Stimulated activated CD8-positive, alpha-beta memory T cell treated with anti-CD3 and anti-CD28 coated beads, Interleukin-7, amount 100 ng/mL, for 4 hours (primary cell): ENCODE measurements around the gene DGUOK.
A peak's percentile ranks its signal among the peaks of the same experiment; 100 is the strongest.

ENCODE experiments used
- DNase-seq, 2 donors: peaks; one replicate each; pipeline ENCODE4 v3.0.0-alpha.2; 2020; ENCODE audit warnings: low read depth in 2 of 2

Gene DGUOK

DNA sequence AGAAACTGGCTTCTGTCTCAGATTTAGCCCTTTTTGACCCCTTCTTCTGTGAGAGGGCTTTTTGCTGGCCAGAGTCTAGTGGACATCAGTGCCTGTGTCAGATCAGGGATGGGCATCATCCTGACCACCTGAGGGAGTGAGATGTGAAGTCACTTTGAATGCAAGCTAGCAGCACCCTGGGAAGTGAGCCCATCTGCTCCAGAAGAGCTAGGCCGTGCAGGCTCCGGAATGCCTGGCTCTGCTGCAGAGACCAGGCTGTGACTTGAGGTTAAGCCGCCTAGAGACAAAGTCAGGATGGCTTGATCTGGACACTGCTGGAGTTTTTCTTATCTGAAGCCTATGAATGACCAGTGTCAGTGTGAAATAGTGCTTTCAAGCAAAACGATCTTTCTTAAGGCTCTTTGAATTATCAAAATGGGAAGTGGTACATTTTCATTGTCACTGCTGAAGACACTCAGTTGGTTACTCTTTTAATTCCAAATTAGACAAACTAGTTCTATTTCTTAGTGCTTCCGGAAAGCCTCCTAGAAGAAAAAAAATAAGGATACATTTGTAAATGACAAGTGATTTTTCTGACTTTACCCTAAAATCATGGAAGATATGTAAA lies 20.8 kb downstream of the DGUOK start:
- DNase-seq, result no peak

DNA sequence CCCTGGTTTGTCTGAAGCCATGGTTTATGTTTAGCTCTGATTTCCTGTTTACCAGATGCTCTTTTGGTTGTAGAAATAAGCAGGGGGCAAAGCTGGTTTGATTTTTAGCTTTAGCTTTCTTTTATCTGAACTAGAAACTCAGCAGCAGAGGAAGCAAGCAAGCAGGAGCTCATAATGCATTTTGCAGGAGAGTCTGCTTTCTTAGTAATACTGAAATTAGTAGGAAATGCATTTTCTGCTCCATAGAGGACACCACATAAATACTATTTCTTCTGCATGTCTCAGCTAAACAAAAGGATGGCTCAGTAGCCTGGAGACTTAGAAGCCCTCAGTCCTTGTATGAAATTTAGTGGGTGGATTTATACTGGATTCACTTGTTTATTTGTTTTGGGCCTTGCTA lies 23.1 kb downstream of the DGUOK start:
- no peak for DNase-seq

GRCh38 chr2:73952499-73953446 lies 26.1 kb downstream of the DGUOK start:
- no peak for DNase-seq

- DNase-seq, result no peak
Observed at GRCh38 chr2:73956218-73956865, 29.7 kb downstream of the DGUOK start.

GRCh38 chr2:73961274-73961673 lies 34.6 kb downstream of the DGUOK start:
- DNase-seq, result no peak

- no peak for DNase-seq
Observed at GRCh38 chr2:73961823-73962615, 35.3 kb downstream of the DGUOK start.

DNA sequence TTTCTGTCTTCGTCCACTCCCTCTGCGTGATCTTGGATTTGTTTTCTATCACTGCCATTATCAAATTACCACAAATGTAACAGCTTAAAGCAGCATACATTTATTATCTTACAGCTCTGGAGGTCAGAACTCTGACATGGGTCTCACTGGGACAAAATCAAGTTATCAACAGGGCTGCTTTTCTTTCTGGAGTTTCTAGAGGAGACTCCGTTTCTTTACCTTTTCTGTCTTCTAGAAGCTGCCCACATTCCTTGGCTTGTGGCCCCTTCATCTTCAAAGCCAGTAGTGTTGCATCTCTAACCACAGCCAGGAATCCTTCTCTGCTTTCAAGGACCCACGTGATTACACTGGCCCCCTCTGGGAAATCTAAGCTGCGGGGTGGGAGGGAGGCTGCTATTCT lies 36.1 kb downstream of the DGUOK start:
- DNase-seq, result no peak

DNA sequence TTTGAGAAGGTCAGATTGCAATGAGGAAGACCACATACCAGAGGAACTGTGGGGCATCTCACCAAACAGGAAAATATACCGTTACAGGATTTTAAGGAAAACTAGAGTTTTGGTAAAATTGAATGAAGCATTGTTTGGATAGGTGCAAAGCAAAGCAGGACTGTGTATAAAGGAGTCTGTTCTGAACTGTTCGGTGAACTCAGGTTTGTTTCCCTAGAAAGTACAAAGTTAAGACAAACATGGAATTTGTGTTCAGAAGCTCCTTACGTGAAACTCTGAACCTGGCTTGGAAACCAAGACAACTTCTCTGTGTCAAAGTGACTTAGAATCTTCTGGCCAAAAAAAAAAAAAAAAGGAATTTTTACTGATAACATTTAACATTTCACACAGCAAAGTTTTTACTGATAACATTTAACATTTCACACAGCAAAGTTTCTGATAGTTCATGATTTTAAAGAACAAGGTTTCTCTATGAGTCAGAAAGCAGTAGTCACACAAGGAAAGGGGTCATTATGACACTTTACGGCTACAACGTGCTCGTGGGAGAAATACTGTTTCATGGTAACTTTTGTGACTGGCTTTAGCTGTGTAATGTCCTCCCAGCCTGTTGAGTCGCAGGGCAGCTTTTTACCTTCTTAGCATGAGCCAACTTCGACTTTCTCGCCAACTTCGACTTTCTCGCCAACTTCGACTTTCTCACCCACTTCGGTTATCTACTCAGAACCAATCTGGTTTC lies 36.9 kb downstream of the DGUOK start:
- no peak for DNase-seq

DNA sequence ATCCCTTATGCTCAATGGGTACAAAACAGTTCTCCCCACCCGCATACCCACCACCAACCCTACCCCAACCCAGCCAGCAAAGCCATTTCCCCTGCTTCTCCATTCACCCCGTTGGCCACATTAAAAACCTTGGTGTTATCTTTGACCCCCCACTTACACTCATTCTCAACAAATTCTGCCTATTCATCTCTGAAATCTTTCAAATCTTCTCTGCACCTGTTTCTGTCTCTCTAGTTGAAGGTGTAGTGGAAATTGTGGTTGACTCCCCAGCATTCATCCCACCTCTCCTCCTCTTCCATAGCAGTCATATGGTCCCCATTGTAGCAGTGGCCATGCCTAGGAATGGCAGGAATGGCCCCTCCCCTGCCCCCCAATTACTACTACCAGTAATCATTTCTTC lies 37.5 kb downstream of the DGUOK start:
- no peak for DNase-seq

DNA sequence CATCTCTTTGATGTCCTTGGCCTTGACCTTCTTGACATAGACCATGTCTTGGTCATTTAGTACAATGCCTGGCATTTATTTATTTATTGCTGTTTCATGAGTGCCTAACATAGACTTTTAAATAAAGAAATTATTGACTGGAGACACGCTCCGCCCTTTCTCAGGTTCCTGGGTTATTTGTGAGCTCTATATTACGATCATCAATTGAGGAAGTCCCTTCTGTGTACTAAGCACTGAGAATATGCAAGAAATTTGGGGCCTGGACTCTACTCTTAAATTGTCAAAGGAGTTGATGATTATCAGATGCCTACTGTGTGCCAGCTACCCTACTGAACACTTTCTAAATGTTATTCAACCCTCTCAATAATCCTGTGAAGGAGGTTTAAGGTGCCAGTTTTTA lies 38.4 kb downstream of the DGUOK start:
- no peak for DNase-seq

GRCh38 chr2:73968357-73968937 lies 41.8 kb downstream of the DGUOK start:
- DNase-seq, result no peak

GRCh38 chr2:73969356-73969755 lies 42.7 kb downstream of the DGUOK start:
- no peak for DNase-seq

DNA sequence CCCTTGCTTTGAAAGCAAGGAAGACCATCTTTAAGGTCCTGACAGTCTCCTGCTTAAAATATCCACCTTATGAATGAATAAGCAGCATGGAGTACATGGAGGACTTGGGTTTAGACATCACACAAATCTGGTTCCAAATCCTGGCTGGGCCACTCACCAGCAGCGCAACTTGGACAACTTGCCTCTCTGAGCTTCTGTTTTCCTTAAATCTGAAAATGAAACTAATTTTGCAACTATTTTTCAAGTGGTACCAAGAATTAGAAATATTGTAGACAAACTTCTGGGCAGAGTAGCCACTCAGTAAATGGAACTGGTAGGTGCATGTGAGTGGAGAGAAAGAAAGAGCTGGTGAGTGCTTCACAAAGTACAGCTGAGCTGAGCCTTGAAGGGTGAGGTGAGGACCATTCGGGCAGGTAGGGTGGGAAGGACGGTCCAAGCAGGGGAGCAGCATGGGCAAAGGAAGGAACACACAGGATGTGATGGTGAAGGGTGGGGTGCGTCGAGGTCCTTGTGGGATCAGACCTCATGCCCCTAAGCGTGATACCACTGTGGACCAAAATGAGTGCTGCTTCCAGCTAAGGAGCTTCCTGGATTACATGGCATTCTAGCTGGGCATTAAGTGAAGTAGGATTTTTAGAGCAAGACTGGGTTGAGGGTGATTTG lies 43.6 kb downstream of the DGUOK start:
- no peak for DNase-seq

- no peak for DNase-seq
Observed at GRCh38 chr2:73970850-73971471, 44.3 kb downstream of the DGUOK start.

DNA sequence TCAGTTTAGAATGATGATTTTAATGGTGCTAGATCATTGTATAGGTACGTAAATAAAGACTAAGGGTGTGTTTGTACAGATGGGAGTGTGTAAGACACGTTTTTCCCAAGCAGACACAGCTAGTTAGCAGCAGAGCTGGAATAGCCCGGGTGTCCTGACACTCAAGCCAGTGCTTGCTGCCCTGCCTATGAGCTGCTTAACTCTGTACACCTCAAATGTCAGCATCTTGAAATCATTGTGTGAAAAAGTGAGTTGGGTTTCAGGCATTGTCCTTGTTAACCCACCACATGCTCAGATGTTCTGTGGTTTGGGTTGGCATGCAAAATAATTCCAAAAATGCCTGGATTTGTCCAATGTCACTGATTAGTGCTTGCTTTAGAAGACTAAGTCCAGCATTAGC lies 45.0 kb downstream of the DGUOK start:
- DNase-seq, result no peak

- DNase-seq, result no peak
Observed at GRCh38 chr2:73972846-73973245, 46.2 kb downstream of the DGUOK start.

GRCh38 chr2:73975731-73976130 lies 49.1 kb downstream of the DGUOK start:
- DNase-seq, result no peak

- no peak for DNase-seq
Observed at GRCh38 chr2:73976803-73977202, 50.1 kb downstream of the DGUOK start.

GRCh38 chr2:73977466-73977865 lies 50.8 kb downstream of the DGUOK start:
- no peak for DNase-seq

DNA sequence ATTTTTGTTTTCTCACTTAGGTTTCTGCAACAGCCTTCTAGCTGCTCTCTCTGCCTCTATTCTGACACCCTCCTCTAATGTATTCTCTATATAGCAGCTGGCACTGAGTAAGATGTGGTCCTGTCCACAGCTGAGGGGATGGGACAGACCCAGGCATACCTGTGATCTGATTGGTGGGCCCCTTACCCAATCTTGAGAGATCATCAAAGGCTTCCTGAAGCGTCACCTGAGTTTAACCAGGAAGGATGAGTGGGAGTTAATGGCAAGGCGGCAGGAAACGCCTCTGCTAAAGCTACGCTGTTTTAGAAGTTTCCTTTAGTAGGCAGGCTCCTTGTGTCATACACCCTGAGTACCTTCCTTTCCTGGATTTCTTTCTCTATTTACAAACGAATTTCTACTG lies 52.3 kb downstream of the DGUOK start:
- DNase-seq, result peak; percentile 64 to 81
